ENCODE results near the gene TIMM21.

DNA sequence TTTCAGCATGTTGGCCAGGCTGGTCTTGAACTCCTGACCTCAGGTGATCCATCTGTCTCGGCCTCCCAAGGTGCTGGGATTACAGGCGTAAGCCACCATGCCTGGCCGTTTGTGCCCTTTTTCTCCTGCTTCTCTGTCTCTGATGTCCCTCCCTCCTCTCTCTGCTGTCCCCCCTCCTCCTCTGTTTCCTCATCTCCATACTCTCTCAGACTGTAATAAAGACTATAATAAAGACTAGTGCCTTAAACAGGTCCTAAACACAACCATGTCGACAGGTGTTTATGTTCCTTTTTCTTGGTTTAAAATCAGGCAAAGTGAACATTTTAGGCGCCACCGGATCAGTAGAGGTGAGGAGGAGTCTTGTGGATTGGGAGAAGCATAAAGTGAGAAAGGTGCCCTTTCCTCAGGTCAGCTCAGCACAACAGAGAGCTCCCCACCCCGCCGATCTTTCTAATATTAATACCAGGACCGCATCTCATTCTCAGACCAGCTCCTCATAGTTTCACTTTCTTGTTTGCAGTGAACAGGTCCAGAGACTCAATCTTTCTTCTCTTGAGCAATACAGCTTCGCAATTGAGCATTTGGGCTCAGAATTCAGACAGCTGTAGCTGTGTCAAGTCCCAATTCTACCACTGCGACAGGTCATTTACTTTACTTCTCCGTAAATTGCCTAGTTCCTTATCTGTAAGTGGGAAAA is 23.7 kb downstream of the TIMM21 start:
- TF ChIP-seq, protein P1, sequence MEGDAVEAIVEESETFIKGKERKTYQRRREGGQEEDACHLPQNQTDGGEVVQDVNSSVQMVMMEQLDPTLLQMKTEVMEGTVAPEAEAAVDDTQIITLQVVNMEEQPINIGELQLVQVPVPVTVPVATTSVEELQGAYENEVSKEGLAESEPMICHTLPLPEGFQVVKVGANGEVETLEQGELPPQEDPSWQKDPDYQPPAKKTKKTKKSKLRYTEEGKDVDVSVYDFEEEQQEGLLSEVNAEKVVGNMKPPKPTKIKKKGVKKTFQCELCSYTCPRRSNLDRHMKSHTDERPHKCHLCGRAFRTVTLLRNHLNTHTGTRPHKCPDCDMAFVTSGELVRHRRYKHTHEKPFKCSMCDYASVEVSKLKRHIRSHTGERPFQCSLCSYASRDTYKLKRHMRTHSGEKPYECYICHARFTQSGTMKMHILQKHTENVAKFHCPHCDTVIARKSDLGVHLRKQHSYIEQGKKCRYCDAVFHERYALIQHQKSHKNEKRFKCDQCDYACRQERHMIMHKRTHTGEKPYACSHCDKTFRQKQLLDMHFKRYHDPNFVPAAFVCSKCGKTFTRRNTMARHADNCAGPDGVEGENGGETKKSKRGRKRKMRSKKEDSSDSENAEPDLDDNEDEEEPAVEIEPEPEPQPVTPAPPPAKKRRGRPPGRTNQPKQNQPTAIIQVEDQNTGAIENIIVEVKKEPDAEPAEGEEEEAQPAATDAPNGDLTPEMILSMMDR (IDR thresholded peaks at IDR 0.05; ENCODE audit: poor library complexity), result no peak
- TF ChIP-seq EZH2phosphoT487 (IDR thresholded peaks at IDR 0.05; ENCODE audit: low read depth, severe bottlenecking, unreplicated experiment), result no peak

All from hepatocyte (in vitro differentiated cells).